ENCODE data around the gene PRM2. TPM values are rescaled to one million over a fixed set of nuclear protein-coding genes. Genes with fewer than 3 reads are reported as not detected.

Gene PRM2
- total RNA-seq, 2 donors from 2014 or later, result not detected

DNA sequence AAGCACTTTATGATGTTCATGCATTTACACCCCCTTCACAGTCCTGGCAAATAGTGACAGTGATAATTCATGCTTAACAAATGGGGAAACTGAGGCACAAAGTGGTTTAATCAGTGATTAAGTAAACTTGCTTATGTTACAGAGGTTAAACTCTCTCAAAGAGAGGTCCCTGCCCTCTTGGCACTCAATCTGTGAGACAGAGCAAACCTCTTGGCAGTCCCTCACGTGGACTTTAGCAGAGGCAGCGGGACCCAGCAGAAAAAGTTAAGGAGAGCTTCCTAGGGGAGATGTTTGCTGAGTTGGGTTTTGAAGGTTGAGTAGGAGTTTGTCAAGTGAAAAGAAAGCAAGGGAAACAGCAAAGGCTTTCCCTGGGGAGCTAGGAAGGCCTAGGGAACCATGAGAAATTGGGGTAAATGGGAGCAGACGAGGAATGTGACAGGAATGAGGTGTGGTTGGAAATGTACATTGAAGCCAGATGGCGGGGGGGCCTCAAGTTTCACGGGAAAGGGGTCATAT, 31.0 kb downstream of the PRM2 start:
- Histone ChIP-seq H3K27ac (ENCODE audit: low read depth, low read length) (no peak overlapping the region), H3K9ac (ENCODE audit: extremely low read depth, low read length, poor library complexity, severe bottlenecking) (no peak overlapping the region), H3K36me3 (ENCODE audit: control insufficient read depth, insufficient read depth, low read length) (no peaks in the 10 kb centered on the region), H3K4me3 (ENCODE audit: low read length) (no peak overlapping the region), H3K27me3 (ENCODE audit: control insufficient read depth, insufficient read depth, low read length, poor library complexity, severe bottlenecking) (no peaks in the 10 kb centered on the region), H3K9me3 (ENCODE audit: control insufficient read depth, low read length) (no peaks in the 10 kb centered on the region), H3K4me1 (ENCODE audit: control insufficient read depth, insufficient read depth, low read length) (no peaks in the 10 kb centered on the region)
- TF ChIP-seq, protein P1, sequence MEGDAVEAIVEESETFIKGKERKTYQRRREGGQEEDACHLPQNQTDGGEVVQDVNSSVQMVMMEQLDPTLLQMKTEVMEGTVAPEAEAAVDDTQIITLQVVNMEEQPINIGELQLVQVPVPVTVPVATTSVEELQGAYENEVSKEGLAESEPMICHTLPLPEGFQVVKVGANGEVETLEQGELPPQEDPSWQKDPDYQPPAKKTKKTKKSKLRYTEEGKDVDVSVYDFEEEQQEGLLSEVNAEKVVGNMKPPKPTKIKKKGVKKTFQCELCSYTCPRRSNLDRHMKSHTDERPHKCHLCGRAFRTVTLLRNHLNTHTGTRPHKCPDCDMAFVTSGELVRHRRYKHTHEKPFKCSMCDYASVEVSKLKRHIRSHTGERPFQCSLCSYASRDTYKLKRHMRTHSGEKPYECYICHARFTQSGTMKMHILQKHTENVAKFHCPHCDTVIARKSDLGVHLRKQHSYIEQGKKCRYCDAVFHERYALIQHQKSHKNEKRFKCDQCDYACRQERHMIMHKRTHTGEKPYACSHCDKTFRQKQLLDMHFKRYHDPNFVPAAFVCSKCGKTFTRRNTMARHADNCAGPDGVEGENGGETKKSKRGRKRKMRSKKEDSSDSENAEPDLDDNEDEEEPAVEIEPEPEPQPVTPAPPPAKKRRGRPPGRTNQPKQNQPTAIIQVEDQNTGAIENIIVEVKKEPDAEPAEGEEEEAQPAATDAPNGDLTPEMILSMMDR (conservative IDR thresholded peaks at IDR 0.05), result no peak
- H3K36me3 Mint-ChIP-seq (ENCODE audit: low read depth), result no peaks in the 10 kb centered on the region
- WGBS, 2 experiments (ENCODE audit: insufficient coverage in 1 of 2, insufficient read length in 1 of 2), result 87 to 88% methylated on average over 2 to 5 of the region's 5 CpGs
- H3K4me1 Mint-ChIP-seq, result no peaks in the 10 kb centered on the region
- no peaks in the 10 kb centered on the region for H3K27me3 Mint-ChIP-seq (ENCODE audit: insufficient read depth)
- no peak overlapping the region for H3K27ac Mint-ChIP-seq
- no peaks in the 10 kb centered on the region for H3K9me3 Mint-ChIP-seq
- no peak for DNase-seq
- no peak overlapping the region for H3K4me3 Mint-ChIP-seq

DNA sequence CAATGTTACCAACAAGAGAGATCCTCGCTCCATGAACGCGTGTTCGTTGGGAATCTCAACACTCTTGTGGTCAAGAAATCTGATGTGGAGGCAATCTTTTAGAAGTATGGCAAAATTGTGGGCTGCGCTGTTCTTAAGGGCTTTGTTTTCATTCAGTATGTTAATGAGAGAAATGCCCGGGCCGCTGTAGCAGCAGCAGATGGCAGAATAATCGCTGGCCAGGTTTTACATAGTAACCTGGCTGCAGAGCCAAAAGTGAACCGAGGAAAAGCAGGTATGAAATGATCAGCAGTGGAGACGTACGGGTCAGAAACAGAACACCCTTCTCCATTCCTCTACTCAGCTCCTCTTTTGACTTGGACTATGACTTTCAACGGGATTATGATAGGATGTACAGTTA, 33.6 kb downstream of the PRM2 start:
- H3K4me1 Mint-ChIP-seq, result no peaks in the 10 kb centered on the region
- WGBS, 2 experiments (ENCODE audit: insufficient coverage in 1 of 2, insufficient read length in 1 of 2), result 89 to 93% methylated on average over 12 of the region's 12 CpGs
- H3K4me3 Mint-ChIP-seq, result no peak overlapping the region
- no peaks in the 10 kb centered on the region for H3K4me1 ChIP-seq (ENCODE audit: control insufficient read depth, insufficient read depth, low read length)
- no peak for DNase-seq
- no peak overlapping the region for H3K27ac ChIP-seq (ENCODE audit: low read depth, low read length)
- TF ChIP-seq, protein P1 (conservative IDR thresholded peaks at IDR 0.05), result no peak
- H3K27ac Mint-ChIP-seq, result no peak overlapping the region
- no peaks in the 10 kb centered on the region for H3K36me3 Mint-ChIP-seq (ENCODE audit: low read depth)
- H3K9ac ChIP-seq (ENCODE audit: extremely low read depth, low read length, poor library complexity, severe bottlenecking), result no peak overlapping the region
- peaks cover 2% of the 10 kb centered on the region for H3K27me3 Mint-ChIP-seq (ENCODE audit: insufficient read depth)
- H3K27me3 ChIP-seq (ENCODE audit: control insufficient read depth, insufficient read depth, low read length, poor library complexity, severe bottlenecking), result no peaks in the 10 kb centered on the region
- H3K9me3 Mint-ChIP-seq, result no peaks in the 10 kb centered on the region
- no peaks in the 10 kb centered on the region for H3K9me3 ChIP-seq (ENCODE audit: control insufficient read depth, low read length)
- H3K36me3 ChIP-seq (ENCODE audit: control insufficient read depth, insufficient read depth, low read length), result no peaks in the 10 kb centered on the region
- no peak overlapping the region for H3K4me3 ChIP-seq (ENCODE audit: low read length)

DNA sequence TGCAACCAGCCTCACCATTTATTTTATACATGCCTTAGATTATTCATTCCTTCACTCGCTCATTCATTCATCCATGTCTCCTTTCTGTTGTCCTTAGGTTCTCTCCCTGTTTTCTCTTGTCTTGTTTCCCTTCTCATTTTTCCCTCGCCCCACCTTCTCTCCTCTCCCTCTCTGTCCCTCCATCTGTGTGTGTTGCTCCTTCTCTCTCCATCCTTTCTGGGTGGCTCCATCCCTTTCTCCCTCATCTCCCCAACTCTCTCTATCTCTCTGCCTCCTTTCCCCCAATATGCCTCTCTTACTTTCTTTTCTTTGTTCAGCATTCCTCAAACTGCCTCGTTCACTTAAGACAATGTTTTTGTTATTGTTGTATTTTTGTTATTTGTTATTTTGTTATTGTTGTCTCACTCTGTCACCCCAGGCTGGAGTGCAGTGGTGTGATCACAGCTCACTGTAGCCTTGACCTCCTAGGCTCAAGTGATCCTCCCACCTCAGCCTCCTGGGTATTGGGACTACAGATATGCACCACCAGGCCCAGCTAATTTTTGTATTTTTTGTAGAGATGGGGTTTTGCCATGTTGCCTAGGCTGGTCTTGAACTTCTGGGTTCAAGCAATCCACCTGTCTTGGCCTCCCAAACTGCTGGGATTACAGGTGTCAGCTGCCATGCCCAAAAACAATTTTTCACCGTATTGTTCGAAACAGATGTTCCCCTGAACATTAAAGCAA, 34.6 kb downstream of the PRM2 start:
- Histone ChIP-seq H3K36me3 (ENCODE audit: control insufficient read depth, insufficient read depth, low read length) (no peaks in the 10 kb centered on the region), H3K27me3 (ENCODE audit: control insufficient read depth, insufficient read depth, low read length, poor library complexity, severe bottlenecking) (no peaks in the 10 kb centered on the region), H3K4me3 (ENCODE audit: low read length) (no peak overlapping the region), H3K27ac (ENCODE audit: low read depth, low read length) (no peak overlapping the region), H3K9ac (ENCODE audit: extremely low read depth, low read length, poor library complexity, severe bottlenecking) (no peak overlapping the region), H3K4me1 (ENCODE audit: control insufficient read depth, insufficient read depth, low read length) (no peaks in the 10 kb centered on the region), H3K9me3 (ENCODE audit: control insufficient read depth, low read length) (no peaks in the 10 kb centered on the region)
- H3K9me3 Mint-ChIP-seq, result no peaks in the 10 kb centered on the region
- 95 to 98% methylated on average over 4 to 5 of the region's 5 CpGs for WGBS, 2 experiments (ENCODE audit: insufficient coverage in 1 of 2, insufficient read length in 1 of 2)
- H3K4me1 Mint-ChIP-seq, result no peaks in the 10 kb centered on the region
- TF ChIP-seq, protein P1 (conservative IDR thresholded peaks at IDR 0.05), result no peak
- H3K27me3 Mint-ChIP-seq (ENCODE audit: insufficient read depth), result peaks cover 2% of the 10 kb centered on the region
- H3K36me3 Mint-ChIP-seq (ENCODE audit: low read depth), result no peaks in the 10 kb centered on the region
- no peak overlapping the region for H3K4me3 Mint-ChIP-seq
- no peak for DNase-seq
- no peak overlapping the region for H3K27ac Mint-ChIP-seq

Data from endodermal cell (in vitro differentiated cells).